GM19395 (cell line): ENCODE results near the gene TYW1B.
"Not testable (repeated sequence)": the region's sequence is repeated elsewhere in the genome, so short reads cannot be mapped to it uniquely, and the experiment has no call there.

Experiments used
- ATAC-seq: cut with Tn5 transposase; IDR thresholded peaks from one replicate; pipeline ENCODE4 v1.9.1; 2021; ENCODE audit warnings: mild to moderate bottlenecking, moderate library complexity; ENCODE audit not compliant: unreplicated experiment

Gene TYW1B

GRCh38 chr7:72816370-72817157 is 11.4 kb downstream of the TYW1B start:
- not testable (repeated sequence) for ATAC-seq

GRCh38 chr7:72810437-72810836 is 17.6 kb downstream of the TYW1B start:
- ATAC-seq, result not testable (repeated sequence)

- ATAC-seq, result not testable (repeated sequence)
Observed at GRCh38 chr7:72808511-72808910, 19.5 kb downstream of the TYW1B start.

- ATAC-seq, result not testable (repeated sequence)
Observed at GRCh38 chr7:72806851-72807250, 21.1 kb downstream of the TYW1B start.

GRCh38 chr7:72805526-72806494 is 22.2 kb downstream of the TYW1B start:
- ATAC-seq, result no peak

- ATAC-seq, result not testable (repeated sequence)
Observed at GRCh38 chr7:72803778-72804177, 24.2 kb downstream of the TYW1B start.

- ATAC-seq, result not testable (repeated sequence)
Observed at GRCh38 chr7:72801564-72801963, 26.4 kb downstream of the TYW1B start.

- ATAC-seq, result not testable (repeated sequence)
Observed at GRCh38 chr7:72795401-72795800, 32.6 kb downstream of the TYW1B start.

- no peak for ATAC-seq
Observed at GRCh38 chr7:72793791-72794190, 34.2 kb downstream of the TYW1B start.

GRCh38 chr7:72790698-72791060 is 37.3 kb downstream of the TYW1B start:
- not testable (repeated sequence) for ATAC-seq

GRCh38 chr7:72790048-72790697 is 37.8 kb downstream of the TYW1B start:
- ATAC-seq, result not testable (repeated sequence)

GRCh38 chr7:72785166-72785955 is 42.6 kb downstream of the TYW1B start:
- no peak for ATAC-seq

- ATAC-seq, result not testable (repeated sequence)
Observed at GRCh38 chr7:72783601-72784370, 44.2 kb downstream of the TYW1B start.

- no peak for ATAC-seq
Observed at GRCh38 chr7:72781631-72782030, 46.4 kb downstream of the TYW1B start.

- ATAC-seq, result no peak
Observed at GRCh38 chr7:72781161-72781560, 46.8 kb downstream of the TYW1B start.

GRCh38 chr7:72780289-72780894 is 47.6 kb downstream of the TYW1B start:
- not testable (repeated sequence) for ATAC-seq

- not testable (repeated sequence) for ATAC-seq
Observed at GRCh38 chr7:72777167-72777566, 50.8 kb downstream of the TYW1B start.

GRCh38 chr7:72772627-72773026 is 55.4 kb downstream of the TYW1B start:
- not testable (repeated sequence) for ATAC-seq

GRCh38 chr7:72766994-72767393 is 61.0 kb downstream of the TYW1B start:
- not testable (repeated sequence) for ATAC-seq
